H9 (cell line): ENCODE results near the gene NOP56. TPM values are rescaled to one million over a fixed set of nuclear protein-coding genes. Genes with fewer than 3 reads are reported as not detected.

Experiments
- DNase-seq: peaks from one replicate; pipeline ENCODE4 v3.0.0-alpha.2; 2017
- H2AFZ ChIP-seq: one replicate; pipeline ENCODE4 v1.6.1; 2013; ENCODE audit warnings: mild to moderate bottlenecking, low read length, control low read depth, moderate library complexity
- H2AK5ac ChIP-seq: 2 replicates; pipeline ENCODE4 v1.6.1; 2013; ENCODE audit warnings: low read length, control low read depth, mixed read lengths; ENCODE audit not compliant: insufficient read length
- H2BK120ac ChIP-seq: one replicate; pipeline ENCODE4 v1.6.1; 2013; ENCODE audit warnings: low read depth, mild to moderate bottlenecking, low read length, control low read depth, inconsistent platforms; ENCODE audit not compliant: poor library complexity, severe bottlenecking
- H2BK12ac ChIP-seq: 2 replicates; pipeline ENCODE4 v1.6.1; 2013; ENCODE audit warnings: low read length, control low read depth, mixed read lengths, low read depth; ENCODE audit not compliant: insufficient read length
- H2BK15ac ChIP-seq: 2 replicates; pipeline ENCODE4 v1.6.1; 2013; ENCODE audit warnings: low read depth, low read length, control low read depth
- H2BK20ac ChIP-seq: one replicate; pipeline ENCODE4 v1.6.1; 2013; ENCODE audit warnings: low read depth, mild to moderate bottlenecking, low read length, control low read depth, inconsistent platforms; ENCODE audit not compliant: poor library complexity, severe bottlenecking
- H2BK5ac ChIP-seq: 2 replicates; pipeline ENCODE4 v1.6.1; 2013; ENCODE audit warnings: low read length, control low read depth, mixed read lengths; ENCODE audit not compliant: insufficient read length
- H3K14ac ChIP-seq: 2 replicates; pipeline ENCODE4 v1.6.1; 2013; ENCODE audit warnings: low read length, control low read depth; ENCODE audit not compliant: insufficient read depth
- H3K18ac ChIP-seq: 2 replicates; pipeline ENCODE4 v1.6.1; 2013; ENCODE audit warnings: low read depth, mild to moderate bottlenecking, mixed read lengths, low read length, control low read depth; ENCODE audit not compliant: insufficient read length
- H3K23ac ChIP-seq: 2 replicates; pipeline ENCODE4 v1.6.1; 2013; ENCODE audit warnings: low read length, control low read depth, mixed read lengths, low read depth; ENCODE audit not compliant: insufficient read length
- H3K23me2 ChIP-seq: 2 replicates; pipeline ENCODE4 v1.6.1; 2013; ENCODE audit warnings: low read depth, mild to moderate bottlenecking, mixed read lengths, low read length, control low read depth; ENCODE audit not compliant: insufficient read length, poor library complexity, severe bottlenecking
- H3K27ac ChIP-seq: 2 replicates; pipeline ENCODE4 v1.5.1; 2013; ENCODE audit warnings: low read length, control low read depth, mixed read lengths, low read depth; ENCODE audit not compliant: insufficient read length
- H3K27me3 ChIP-seq: 2 replicates; pipeline ENCODE4 v1.6.1; 2013; ENCODE audit warnings: low read length, control low read depth, inconsistent platforms; ENCODE audit not compliant: insufficient read depth
- H3K4ac ChIP-seq: 2 replicates; pipeline ENCODE4 v1.6.1; 2013; ENCODE audit warnings: low read depth, mild to moderate bottlenecking, control low read depth, inconsistent platforms, low read length, moderate library complexity
- H3K4me1 ChIP-seq: 2 replicates; pipeline ENCODE4 v1.6.1; 2013; ENCODE audit warnings: low read length, control low read depth, inconsistent platforms; ENCODE audit not compliant: insufficient read depth
- H3K4me2 ChIP-seq: 2 replicates; pipeline ENCODE4 v1.6.1; 2013; ENCODE audit warnings: low read length, control low read depth, mixed read lengths; ENCODE audit not compliant: insufficient read length, insufficient read depth
- H3K56ac ChIP-seq: 2 replicates; pipeline ENCODE4 v1.6.1; 2013; ENCODE audit warnings: low read depth, mild to moderate bottlenecking, mixed read lengths, low read length, control low read depth; ENCODE audit not compliant: insufficient read length
- H3K79me1 ChIP-seq: 2 replicates; pipeline ENCODE4 v1.6.1; 2013; ENCODE audit warnings: low read depth, mild to moderate bottlenecking, moderate library complexity, low read length, control low read depth, inconsistent platforms; ENCODE audit not compliant: insufficient read depth, poor library complexity, severe bottlenecking
- H3K79me2 ChIP-seq: 2 replicates; pipeline ENCODE4 v1.6.1; 2013; ENCODE audit warnings: low read length, control low read depth, inconsistent platforms; ENCODE audit not compliant: insufficient read depth
- H3K9ac ChIP-seq: 2 replicates; pipeline ENCODE4 v1.6.1; 2013; ENCODE audit warnings: low read length, control low read depth, mixed read lengths; ENCODE audit not compliant: insufficient read length; ENCODE audit errors: extremely low read depth
- H3K9me3 ChIP-seq: one replicate; pipeline ENCODE4 v1.6.1; 2013; ENCODE audit warnings: low read depth, low read length, inconsistent platforms; ENCODE audit not compliant: control insufficient read depth
- H3T11ph ChIP-seq: one replicate; pipeline ENCODE4 v1.6.1; 2013; ENCODE audit warnings: mild to moderate bottlenecking, low read length, control low read depth, inconsistent platforms
- H4K20me1 ChIP-seq: one replicate; pipeline ENCODE4 v1.6.1; 2013; ENCODE audit not compliant: control insufficient read depth, insufficient read length, insufficient read depth
- H4K5ac ChIP-seq: 2 replicates; pipeline ENCODE4 v1.6.1; 2013; ENCODE audit warnings: low read depth, mild to moderate bottlenecking, mixed read lengths, low read length, control low read depth; ENCODE audit not compliant: insufficient read length
- H4K8ac ChIP-seq: replicated peaks from 2 replicates; pipeline ENCODE4 v1.6.1; 2013; ENCODE audit warnings: low read length, control low read depth, mixed read lengths, low read depth; ENCODE audit not compliant: insufficient read length
- H4K91ac ChIP-seq: 2 replicates; pipeline ENCODE4 v1.6.1; 2013; ENCODE audit warnings: low read depth, mild to moderate bottlenecking, moderate library complexity, mixed read lengths, low read length, control low read depth; ENCODE audit not compliant: insufficient read length
- H3K27ac Mint-ChIP-seq, 3 experiments: 2 replicates in 2 of 3; 3 replicates in 1 of 3; pipeline ENCODE4 v1.8.0; 2020 to 2021; ENCODE audit warnings: mixed read lengths in 3 of 3, mild to moderate bottlenecking in 1 of 3, moderate library complexity in 1 of 3
- H3K27me3 Mint-ChIP-seq: 2 replicates; pipeline ENCODE4 v1.8.0; 2021; ENCODE audit warnings: low read depth, mild to moderate bottlenecking, moderate library complexity, mixed read lengths
- H3K36me3 Mint-ChIP-seq, 3 experiments: 2 replicates in 2 of 3; 3 replicates in 1 of 3; pipeline ENCODE4 v1.8.0; 2020 to 2021; ENCODE audit warnings: low read depth in 3 of 3, mixed read lengths in 3 of 3; ENCODE audit not compliant: insufficient read depth in 1 of 3
- H3K4me1 Mint-ChIP-seq, 2 experiments: 2 replicates each; pipeline ENCODE4 v1.8.0; 2020; ENCODE audit warnings: mixed read lengths in 2 of 2
- H3K4me3 Mint-ChIP-seq, 2 experiments: 2 replicates in 1 of 2; 3 replicates in 1 of 2; pipeline ENCODE4 v1.8.0; 2020 to 2021; ENCODE audit warnings: mild to moderate bottlenecking in 2 of 2, mixed read lengths in 2 of 2, moderate library complexity in 1 of 2
- H3K9me3 Mint-ChIP-seq, 2 experiments: 2 replicates in 1 of 2; 3 replicates in 1 of 2; pipeline ENCODE4 v1.8.0; 2020; ENCODE audit warnings: mild to moderate bottlenecking in 2 of 2, mixed read lengths in 2 of 2, moderate library complexity in 1 of 2
- WGBS: extraction: QIAGEN DNeasy Blood & Tissue Kit; methylation state at CpG from one replicate; pipeline ENCODE4 v1.1.7; 2013; ENCODE audit warnings: missing lambda C conversion rate, low lambda C conversion rate, mixed read lengths; ENCODE audit not compliant: insufficient read length; ENCODE audit errors: extremely low coverage; 5-methylcytosine and 5-hydroxymethylcytosine counted together
- total RNA-seq: library from RNA; stranded (reverse); gene quantifications from 2 replicates; pipeline ENCODE4 v1.2.1, GENCODE V29; 2021
- TF ChIP-seq, protein P1 (sequence below): fragments of 200-600 bp; sonication (generic); conservative IDR thresholded peaks from 3 replicates; pipeline ENCODE4 v1.8.0; 2021; ENCODE audit warnings: antibody characterized with exemption, mild to moderate bottlenecking

NOP56 gene
- total RNA-seq, 1 experiment from 2014 or later: 774 TPM

DNA sequence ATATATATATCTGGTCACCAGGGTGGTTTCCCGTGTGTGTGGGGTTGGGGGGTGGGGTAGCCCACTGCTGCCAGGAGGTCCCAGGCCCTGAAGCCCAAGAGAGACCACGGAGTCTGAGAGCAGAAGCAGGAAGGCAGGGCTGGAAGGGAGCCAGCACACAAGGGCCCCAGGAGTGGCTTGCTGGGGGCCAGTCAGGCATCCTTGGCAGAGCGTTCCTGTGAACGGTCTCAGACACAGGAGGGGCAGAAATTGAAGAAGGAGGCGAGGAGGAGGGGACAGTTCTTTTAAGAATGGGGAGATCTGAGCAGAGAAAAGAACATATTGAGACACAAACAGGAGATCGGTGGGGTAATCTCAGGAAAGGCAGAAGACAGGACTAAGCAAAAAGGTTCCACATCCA lies 38.3 kb downstream of the NOP56 start:
- Histone ChIP-seq H2BK5ac (no peak overlapping the region), H3K27ac (no peak overlapping the region), H3K14ac (no peak overlapping the region), H3K4me2 (no peak overlapping the region), H3K9me3 (no peaks in the 10 kb centered on the region), H4K91ac (no peak overlapping the region), H2BK15ac (no peak overlapping the region), H3K23me2 (peaks cover 4% of the 10 kb centered on the region), H3K79me2 (no peaks in the 10 kb centered on the region), H4K8ac (no peak overlapping the region), H2BK120ac (no peak overlapping the region), H4K5ac (no peak overlapping the region), H2BK20ac (no peak overlapping the region), H3K4me1 (no peaks in the 10 kb centered on the region), H2AFZ (no peak overlapping the region), H3K18ac (no peak overlapping the region), H3K56ac (no peak overlapping the region), H2BK12ac (no peak overlapping the region), H2AK5ac (no peak overlapping the region), H3K9ac (no peak overlapping the region), H3K4ac (no peak overlapping the region), H3K79me1 (no peaks in the 10 kb centered on the region), H3K27me3 (peaks cover 52% of the 10 kb centered on the region), H3K23ac (no peak overlapping the region), H4K20me1 (peaks cover 4% of the 10 kb centered on the region), H3T11ph (no peak overlapping the region)
- no peak for DNase-seq
- WGBS: no CpG with 5 or more reads among the region's 6 CpGs
- Mint-ChIP-seq H3K9me3 (peaks cover 2 to 3% of the 10 kb centered on the region in 2 experiments), H3K4me1 (peaks cover 20 to 35% of the 10 kb centered on the region in 2 experiments), H3K4me3 (no peak overlapping the region), H3K36me3 (peaks cover 0 to 5% (median 0%) of the 10 kb centered on the region in 3 experiments; a peak in 2 of 7 replicates), H3K27ac (no peak overlapping the region), H3K27me3 (peaks cover 86% of the 10 kb centered on the region)
- TF ChIP-seq, protein P1, sequence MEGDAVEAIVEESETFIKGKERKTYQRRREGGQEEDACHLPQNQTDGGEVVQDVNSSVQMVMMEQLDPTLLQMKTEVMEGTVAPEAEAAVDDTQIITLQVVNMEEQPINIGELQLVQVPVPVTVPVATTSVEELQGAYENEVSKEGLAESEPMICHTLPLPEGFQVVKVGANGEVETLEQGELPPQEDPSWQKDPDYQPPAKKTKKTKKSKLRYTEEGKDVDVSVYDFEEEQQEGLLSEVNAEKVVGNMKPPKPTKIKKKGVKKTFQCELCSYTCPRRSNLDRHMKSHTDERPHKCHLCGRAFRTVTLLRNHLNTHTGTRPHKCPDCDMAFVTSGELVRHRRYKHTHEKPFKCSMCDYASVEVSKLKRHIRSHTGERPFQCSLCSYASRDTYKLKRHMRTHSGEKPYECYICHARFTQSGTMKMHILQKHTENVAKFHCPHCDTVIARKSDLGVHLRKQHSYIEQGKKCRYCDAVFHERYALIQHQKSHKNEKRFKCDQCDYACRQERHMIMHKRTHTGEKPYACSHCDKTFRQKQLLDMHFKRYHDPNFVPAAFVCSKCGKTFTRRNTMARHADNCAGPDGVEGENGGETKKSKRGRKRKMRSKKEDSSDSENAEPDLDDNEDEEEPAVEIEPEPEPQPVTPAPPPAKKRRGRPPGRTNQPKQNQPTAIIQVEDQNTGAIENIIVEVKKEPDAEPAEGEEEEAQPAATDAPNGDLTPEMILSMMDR: no peak
